Esophagus squamous epithelium (tissue), 4 donors: Measurements from ENCODE around the gene TP53I11.

Experiments used
- POLR2A ChIP-seq, 4 donors: fragments of 450-650 bp; IDR thresholded peaks; one replicate each; pipeline ENCODE4 v1.6.1; 2017; ENCODE audit warnings: antibody characterized with exemption in 4 of 4, mild to moderate bottlenecking in 4 of 4, moderate library complexity in 3 of 4
- TF ChIP-seq, protein P1 (sequence below), 6 experiments: fragments of 450-650 bp in 4 of 6; fragments of 200-600 bp in 2 of 6; sonication (generic) in 2 of 6; IDR thresholded peaks; one replicate each; pipeline ENCODE4 v1.5.1; 2016 to 2019; ENCODE audit warnings: antibody characterized with exemption in 6 of 6, mild to moderate bottlenecking in 4 of 6, moderate library complexity in 4 of 6

DNA sequence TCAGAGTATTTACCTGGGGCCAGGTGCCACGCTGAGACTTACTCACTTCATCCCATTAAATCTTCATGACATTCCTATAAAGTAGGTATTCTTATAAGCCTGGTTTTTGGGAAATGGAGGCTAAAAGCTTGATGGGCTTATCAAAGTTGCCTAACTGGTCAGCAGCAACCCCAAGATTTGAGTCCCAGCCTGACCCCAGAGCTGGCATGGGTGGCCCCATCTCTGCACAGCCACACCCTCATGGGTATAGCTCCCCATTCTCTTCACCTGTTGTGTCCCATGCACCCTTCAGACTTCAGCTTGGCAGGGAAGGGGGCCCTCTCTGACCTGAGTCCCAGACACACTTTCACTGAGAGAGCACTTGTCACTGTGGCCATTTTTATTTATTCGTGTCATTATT, 37.4 kb upstream of the TP53I11 start:
- TF ChIP-seq, protein P1, sequence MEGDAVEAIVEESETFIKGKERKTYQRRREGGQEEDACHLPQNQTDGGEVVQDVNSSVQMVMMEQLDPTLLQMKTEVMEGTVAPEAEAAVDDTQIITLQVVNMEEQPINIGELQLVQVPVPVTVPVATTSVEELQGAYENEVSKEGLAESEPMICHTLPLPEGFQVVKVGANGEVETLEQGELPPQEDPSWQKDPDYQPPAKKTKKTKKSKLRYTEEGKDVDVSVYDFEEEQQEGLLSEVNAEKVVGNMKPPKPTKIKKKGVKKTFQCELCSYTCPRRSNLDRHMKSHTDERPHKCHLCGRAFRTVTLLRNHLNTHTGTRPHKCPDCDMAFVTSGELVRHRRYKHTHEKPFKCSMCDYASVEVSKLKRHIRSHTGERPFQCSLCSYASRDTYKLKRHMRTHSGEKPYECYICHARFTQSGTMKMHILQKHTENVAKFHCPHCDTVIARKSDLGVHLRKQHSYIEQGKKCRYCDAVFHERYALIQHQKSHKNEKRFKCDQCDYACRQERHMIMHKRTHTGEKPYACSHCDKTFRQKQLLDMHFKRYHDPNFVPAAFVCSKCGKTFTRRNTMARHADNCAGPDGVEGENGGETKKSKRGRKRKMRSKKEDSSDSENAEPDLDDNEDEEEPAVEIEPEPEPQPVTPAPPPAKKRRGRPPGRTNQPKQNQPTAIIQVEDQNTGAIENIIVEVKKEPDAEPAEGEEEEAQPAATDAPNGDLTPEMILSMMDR (IDR thresholded peaks at IDR 0.05), result no peak
- TF ChIP-seq POLR2A (IDR thresholded peaks at IDR 0.05), result no peak
